ENCODE measurements around the gene RFLNA.

Gene RFLNA

GRCh38 chr12:124359671-124360581 lies 65.0 kb downstream of the RFLNA start:
- H3K27ac ChIP-seq, result peak overlapping the region; percentile 100
- no peak for TF ChIP-seq CTCF (conservative IDR thresholded peaks at IDR 0.05)

GRCh38 chr12:124361074-124361970 lies 66.4 kb downstream of the RFLNA start:
- H3K27ac ChIP-seq, result peak overlapping the region; percentile 100
- TF ChIP-seq CTCF (conservative IDR thresholded peaks at IDR 0.05), result no peak

- H3K27ac ChIP-seq, result peak overlapping the region; percentile 100
- no peak for TF ChIP-seq CTCF (conservative IDR thresholded peaks at IDR 0.05)
These were observed 67.1 kb downstream of the RFLNA start for GRCh38 chr12:124361996-124362395.

- H3K27ac ChIP-seq, result peak overlapping the region; percentile 100
- TF ChIP-seq CTCF (conservative IDR thresholded peaks at IDR 0.05), result no peak
These were observed 68.6 kb downstream of the RFLNA start for GRCh38 chr12:124363353-124363965.

GRCh38 chr12:124364543-124364942 lies 69.7 kb downstream of the RFLNA start:
- peak overlapping the region; percentile 100 for H3K27ac ChIP-seq
- no peak for TF ChIP-seq CTCF (conservative IDR thresholded peaks at IDR 0.05)
